ENCODE results near the gene KCNK13.
"Not testable (repeated sequence)": the region's sequence is repeated elsewhere in the genome, so short reads cannot be mapped to it uniquely, and the experiment has no call there.

The KCNK13 gene

GRCh38 chr14:90201344-90201743, 139.6 kb downstream of the KCNK13 start:
- DNase-seq: no peak

GRCh38 chr14:90204516-90204915, 142.7 kb downstream of the KCNK13 start:
- DNase-seq: peak; percentile 13

- DNase-seq: no peak
Measured at GRCh38 chr14:90213099-90213748, 151.4 kb downstream of the KCNK13 start.

GRCh38 chr14:90228478-90228877, 166.7 kb downstream of the KCNK13 start:
- no peak for DNase-seq

- DNase-seq: not testable (repeated sequence)
Measured at GRCh38 chr14:90229942-90230341, 168.1 kb downstream of the KCNK13 start.
